Activated CD4-positive, alpha-beta memory T cell treated with anti-CD3 and anti-CD28 coated beads for 36 hours (primary cell): ENCODE measurements around the gene TOPAZ1. TPM values are rescaled to one million over a fixed set of nuclear protein-coding genes. Genes with fewer than 3 reads are reported as not detected.

Experiments used
- CTCF ChIA-PET: fragments of 350-600 bp; sonication (Branson Sonifier 250); formaldehyde crosslinking; loops from one replicate; lab custom pipeline; 2021; ENCODE audit warnings: antibody characterized with exemption, inconsistent platforms; lab: Charles Lee
- POLR2A ChIA-PET: fragments of 350-600 bp; sonication (Branson Sonifier 250); formaldehyde crosslinking; loops from one replicate; lab custom pipeline; 2021; ENCODE audit warnings: antibody characterized with exemption; lab: Charles Lee
- DNase-seq: peaks from one replicate; pipeline ENCODE4 v3.0.0-alpha.2; 2020
- H3K27ac Mint-ChIP-seq: one replicate; pipeline ENCODE4 v1.8.0; 2021; ENCODE audit warnings: mixed read lengths
- H3K27me3 Mint-ChIP-seq: one replicate; pipeline ENCODE4 v1.8.0; 2021; ENCODE audit warnings: mixed read lengths
- H3K36me3 Mint-ChIP-seq: one replicate; pipeline ENCODE4 v1.8.0; 2021; ENCODE audit warnings: mixed read lengths
- H3K4me1 Mint-ChIP-seq: one replicate; pipeline ENCODE4 v1.8.0; 2021; ENCODE audit warnings: low read depth, mixed read lengths
- H3K4me3 Mint-ChIP-seq: one replicate; pipeline ENCODE4 v1.8.0; 2021; ENCODE audit warnings: mild to moderate bottlenecking, mixed read lengths
- H3K9me3 Mint-ChIP-seq: one replicate; pipeline ENCODE4 v1.8.0; 2021; ENCODE audit warnings: mixed read lengths
- intact Hi-C: fragments of 100-400 bp; cut with micrococcal nuclease; formaldehyde crosslinking; loops from one replicate; pipeline ENCODE4 v1.15.1; 2023
- total RNA-seq, 2 experiments: library from RNA; stranded (reverse); gene quantifications; one replicate each; pipeline ENCODE4 v1.2.3, GENCODE V29; 2021

TOPAZ1 gene
- total RNA-seq, 2 experiments from 2014 or later, result not detected

- no peaks in the 10 kb centered on the region for H3K9me3 Mint-ChIP-seq
- ChIA-PET CTCF (no interaction called here), POLR2A (no interaction called here)
- no peak for DNase-seq
- no peak overlapping the region for H3K4me3 Mint-ChIP-seq
- no peaks in the 10 kb centered on the region for H3K36me3 Mint-ChIP-seq
- H3K27ac Mint-ChIP-seq, result no peak overlapping the region
- no peaks in the 10 kb centered on the region for H3K4me1 Mint-ChIP-seq
- peaks cover 11% of the 10 kb centered on the region for H3K27me3 Mint-ChIP-seq
- intact Hi-C loops, result no loop called here
Measured at GRCh38 chr3:44228900-44229299, 12.8 kb upstream of the TOPAZ1 start.

- H3K36me3 Mint-ChIP-seq, result no peaks in the 10 kb centered on the region
- no peak for DNase-seq
- intact Hi-C loops, result no loop called here
- ChIA-PET POLR2A (no interaction called here), CTCF (no interaction called here)
- no peaks in the 10 kb centered on the region for H3K9me3 Mint-ChIP-seq
- peaks cover 9% of the 10 kb centered on the region for H3K27me3 Mint-ChIP-seq
- H3K27ac Mint-ChIP-seq, result no peak overlapping the region
- peaks cover 4% of the 10 kb centered on the region for H3K4me1 Mint-ChIP-seq
- no peak overlapping the region for H3K4me3 Mint-ChIP-seq
Measured at GRCh38 chr3:44232407-44232806, 9.3 kb upstream of the TOPAZ1 start.

GRCh38 chr3:44234648-44235268, 6.9 kb upstream of the TOPAZ1 start:
- H3K4me1 Mint-ChIP-seq, result peaks cover 4% of the 10 kb centered on the region
- ChIA-PET POLR2A (no interaction called here), CTCF (interaction anchor here (1.0 to 1.7 kb wide), 3 partner anchors 31 to 690 kb away, joined by 3 to 7 read pairs (median 4); no protein-coding TSS in a partner anchor)
- H3K27me3 Mint-ChIP-seq, result peaks cover 8% of the 10 kb centered on the region
- intact Hi-C loops, result no loop called here
- no peaks in the 10 kb centered on the region for H3K9me3 Mint-ChIP-seq
- DNase-seq, result no peak
- H3K27ac Mint-ChIP-seq, result no peak overlapping the region
- no peaks in the 10 kb centered on the region for H3K36me3 Mint-ChIP-seq
- no peak overlapping the region for H3K4me3 Mint-ChIP-seq

- intact Hi-C loops, result no loop called here
Measured at GRCh38 chr3:44235604-44236484, 5.8 kb upstream of the TOPAZ1 start.

GRCh38 chr3:44236485-44236908, 5.2 kb upstream of the TOPAZ1 start:
- Mint-ChIP-seq H3K4me3 (no peak overlapping the region), H3K27me3 (peaks cover 8% of the 10 kb centered on the region), H3K4me1 (peaks cover 4% of the 10 kb centered on the region), H3K9me3 (no peaks in the 10 kb centered on the region), H3K27ac (no peak overlapping the region), H3K36me3 (no peaks in the 10 kb centered on the region)
- POLR2A ChIA-PET, result no interaction called here
- CTCF ChIA-PET, result interaction anchor here (0.7 to 1.6 kb wide), 3 partner anchors 15 to 35 kb away, joined by 3 read pairs; no protein-coding TSS in a partner anchor
- no peak for DNase-seq
- intact Hi-C loops, result no loop called here

More at GRCh38 chr3:44235604-44236484, 5.8 kb upstream of the TOPAZ1 start:
- H3K27ac Mint-ChIP-seq, result no peak overlapping the region
- POLR2A ChIA-PET, result no interaction called here
- CTCF ChIA-PET, result interaction anchor here (0.7 to 1.7 kb wide), 10 partner anchors 9 to 692 kb away, joined by 3 to 7 read pairs (median 3); no protein-coding TSS in a partner anchor
- no peaks in the 10 kb centered on the region for H3K9me3 Mint-ChIP-seq
- H3K4me3 Mint-ChIP-seq, result no peak overlapping the region
- peaks cover 8% of the 10 kb centered on the region for H3K27me3 Mint-ChIP-seq
- H3K36me3 Mint-ChIP-seq, result no peaks in the 10 kb centered on the region
- DNase-seq, result peak; percentile 67
- H3K4me1 Mint-ChIP-seq, result peaks cover 4% of the 10 kb centered on the region

GRCh38 chr3:44237161-44237560, 4.5 kb upstream of the TOPAZ1 start:
- Mint-ChIP-seq H3K36me3 (no peaks in the 10 kb centered on the region), H3K27me3 (peaks cover 8% of the 10 kb centered on the region), H3K4me3 (no peak overlapping the region), H3K4me1 (peaks cover 4% of the 10 kb centered on the region), H3K27ac (no peak overlapping the region), H3K9me3 (no peaks in the 10 kb centered on the region)
- ChIA-PET CTCF (no interaction called here), POLR2A (no interaction called here)
- no peak for DNase-seq
- intact Hi-C loops, result no loop called here

GRCh38 chr3:44237665-44238064, 4.0 kb upstream of the TOPAZ1 start:
- Mint-ChIP-seq H3K36me3 (no peaks in the 10 kb centered on the region), H3K4me1 (peaks cover 4% of the 10 kb centered on the region), H3K27me3 (peaks cover 8% of the 10 kb centered on the region), H3K9me3 (no peaks in the 10 kb centered on the region), H3K27ac (no peak overlapping the region), H3K4me3 (no peak overlapping the region)
- POLR2A ChIA-PET, result no interaction called here
- DNase-seq, result no peak
- CTCF ChIA-PET, result no interaction called here
- intact Hi-C loops, result no loop called here

GRCh38 chr3:44238889-44239288, 2.8 kb upstream of the TOPAZ1 start:
- no peak overlapping the region for H3K27ac Mint-ChIP-seq
- CTCF ChIA-PET, result no interaction called here
- POLR2A ChIA-PET, result no interaction called here
- no peak for DNase-seq
- intact Hi-C loops, result no loop called here
- H3K27me3 Mint-ChIP-seq, result peaks cover 8% of the 10 kb centered on the region
- no peaks in the 10 kb centered on the region for H3K36me3 Mint-ChIP-seq
- H3K4me1 Mint-ChIP-seq, result peaks cover 4% of the 10 kb centered on the region
- H3K9me3 Mint-ChIP-seq, result no peaks in the 10 kb centered on the region
- H3K4me3 Mint-ChIP-seq, result no peak overlapping the region

GRCh38 chr3:44240061-44240460, 1.6 kb upstream of the TOPAZ1 start:
- H3K36me3 Mint-ChIP-seq, result no peaks in the 10 kb centered on the region
- POLR2A ChIA-PET, result no interaction called here
- H3K27ac Mint-ChIP-seq, result no peak overlapping the region
- peaks cover 10% of the 10 kb centered on the region for H3K27me3 Mint-ChIP-seq
- intact Hi-C loops, result no loop called here
- H3K4me1 Mint-ChIP-seq, result peaks cover 4% of the 10 kb centered on the region
- CTCF ChIA-PET, result no interaction called here
- DNase-seq, result no peak
- H3K4me3 Mint-ChIP-seq, result no peak overlapping the region
- H3K9me3 Mint-ChIP-seq, result no peaks in the 10 kb centered on the region

GRCh38 chr3:44242721-44243120, 1.0 kb downstream of the TOPAZ1 start:
- no peaks in the 10 kb centered on the region for H3K4me1 Mint-ChIP-seq
- H3K27me3 Mint-ChIP-seq, result peaks cover 8% of the 10 kb centered on the region
- H3K27ac Mint-ChIP-seq, result no peak overlapping the region
- POLR2A ChIA-PET, result no interaction called here
- no peak overlapping the region for H3K4me3 Mint-ChIP-seq
- H3K9me3 Mint-ChIP-seq, result peaks cover under 1% of the 10 kb centered on the region
- DNase-seq, result no peak
- intact Hi-C loops, result no loop called here
- CTCF ChIA-PET, result no interaction called here
- peaks cover under 1% of the 10 kb centered on the region for H3K36me3 Mint-ChIP-seq

GRCh38 chr3:44248152-44248551, 6.5 kb downstream of the TOPAZ1 start:
- intact Hi-C loops, result no loop called here
- ChIA-PET CTCF (no interaction called here), POLR2A (no interaction called here)
- H3K27me3 Mint-ChIP-seq, result peaks cover 15% of the 10 kb centered on the region
- H3K36me3 Mint-ChIP-seq, result peaks cover 4% of the 10 kb centered on the region
- H3K27ac Mint-ChIP-seq, result no peak overlapping the region
- no peaks in the 10 kb centered on the region for H3K4me1 Mint-ChIP-seq
- DNase-seq, result no peak
- H3K4me3 Mint-ChIP-seq, result no peak overlapping the region
- H3K9me3 Mint-ChIP-seq, result peaks cover 9% of the 10 kb centered on the region

GRCh38 chr3:44252332-44252959, 10.8 kb downstream of the TOPAZ1 start:
- H3K27ac Mint-ChIP-seq, result no peak overlapping the region
- no peak for DNase-seq
- intact Hi-C loops, result no loop called here
- ChIA-PET POLR2A (no interaction called here), CTCF (no interaction called here)
- H3K36me3 Mint-ChIP-seq, result peaks cover 4% of the 10 kb centered on the region
- peaks cover 9% of the 10 kb centered on the region for H3K9me3 Mint-ChIP-seq
- no peak overlapping the region for H3K4me3 Mint-ChIP-seq
- H3K27me3 Mint-ChIP-seq, result peaks cover 10% of the 10 kb centered on the region
- H3K4me1 Mint-ChIP-seq, result no peaks in the 10 kb centered on the region
